GM12878 (cell line): ENCODE data around the gene IGF1R. TPM values are rescaled to one million over a fixed set of nuclear protein-coding genes. Genes with fewer than 3 reads are reported as not detected.

Source experiments
- ATAC-seq: fragments of 200-7000 bp; cut with Tn5 transposase; 3 replicates; pipeline ENCODE4 v1.9.1; 2020; ENCODE audit warnings: mild to moderate bottlenecking, moderate library complexity
- BruUV-seq: library from RNA; stranded (reverse); fragments of 400-500 nt; replicated peaks from 2 replicates; lab custom pipeline; 2021; lab: Mats Ljungman, UMichigan
- CTCF ChIA-PET: fragments of 300-600 bp; sonication (Branson Sonifier 250); formaldehyde crosslinking; extraction: SDS; loops from one replicate; lab custom pipeline; 2021; ENCODE audit warnings: inconsistent platforms; lab: Yijun Ruan, JAX
- POLR2A ChIA-PET: fragments of 350-600 bp; formaldehyde crosslinking; extraction: SDS; loops from one replicate; lab custom pipeline; 2021; ENCODE audit warnings: inconsistent platforms; lab: Charles Lee
- RAD21 ChIA-PET: fragments of 300-600 bp; sonication (Branson Sonifier 250); formaldehyde crosslinking; loops from one replicate; lab custom pipeline; 2023; ENCODE audit warnings: antibody characterized with exemption; ENCODE audit not compliant: unreplicated experiment; lab: Charles Lee
- SMC1A ChIA-PET: fragments of 300-600 bp; sonication (Branson Sonifier 250); formaldehyde crosslinking; loops from one replicate; lab custom pipeline; 2023; ENCODE audit not compliant: unreplicated experiment, uncharacterized antibody; lab: Charles Lee
- DNase-seq: peaks from one replicate; pipeline ENCODE4 v3.0.0-alpha.2; 2011; ENCODE audit warnings: low read depth, low spot score
- FAIRE-seq: peaks from 3 replicates; lab custom pipeline; 2011; peaks lifted over from hg19 to GRCh38; lab: Jason Lieb, UNC
- H2AFZ ChIP-seq: 2 replicates; pipeline ENCODE4 v1.6.0; 2011; ENCODE audit warnings: low read depth, low read length, control low read depth; ENCODE audit not compliant: control insufficient read depth
- H3K27ac ChIP-seq: 2 replicates; pipeline ENCODE4 v1.5.1; 2011; ENCODE audit warnings: control low read depth; ENCODE audit not compliant: control insufficient read depth, insufficient read depth
- H3K27me3 ChIP-seq, 2 experiments: replicated peaks in 1 of 2; 2 replicates each; pipeline versions ENCODE4 v1.6.0 to v1.6.1; 2011; ENCODE audit warnings: low read length in 1 of 2; ENCODE audit not compliant: control insufficient read depth in 2 of 2, insufficient read depth in 2 of 2
- H3K36me3 ChIP-seq, 2 experiments: 2 replicates each; pipeline ENCODE4 v1.5.1; 2011; ENCODE audit warnings: low read length in 1 of 2; ENCODE audit not compliant: control insufficient read depth in 2 of 2, insufficient read depth in 2 of 2
- H3K4me1 ChIP-seq: 2 replicates; pipeline ENCODE4 v1.6.1; 2011; ENCODE audit warnings: mild to moderate bottlenecking, low read length, moderate library complexity, mixed read lengths; ENCODE audit not compliant: control insufficient read depth, insufficient read depth
- H3K4me2 ChIP-seq: 2 replicates; pipeline ENCODE4 v1.6.0; 2011; ENCODE audit warnings: control low read depth; ENCODE audit not compliant: control insufficient read depth, insufficient read depth
- H3K4me3 ChIP-seq: fragments of 200-600 bp; sonication (generic); 2 replicates; pipeline ENCODE4 v1.5.1; 2016
- H3K79me2 ChIP-seq: 2 replicates; pipeline ENCODE4 v1.6.0; 2011; ENCODE audit warnings: low read length; ENCODE audit not compliant: control insufficient read depth, insufficient read depth
- H3K9ac ChIP-seq: 2 replicates; pipeline ENCODE4 v1.8.0; 2011; ENCODE audit warnings: low read length, control low read depth, mixed read lengths; ENCODE audit not compliant: control insufficient read depth, insufficient read depth
- H3K9me3 ChIP-seq: replicated peaks from 3 replicates; pipeline ENCODE4 v1.5.1; 2011; ENCODE audit warnings: mild to moderate bottlenecking, low read length; ENCODE audit not compliant: control insufficient read depth, insufficient read depth
- H4K20me1 ChIP-seq: 2 replicates; pipeline ENCODE4 v1.6.0; 2011; ENCODE audit not compliant: control insufficient read depth, insufficient read depth
- BCL11A ChIP-seq: IDR thresholded peaks from 2 replicates; pipeline ENCODE4 v1.6.1; 2011; ENCODE audit warnings: low read depth, low read length
- EP300 ChIP-seq, 2 experiments: fragments of 150-350 bp in 1 of 2; IDR thresholded peaks; 2 replicates each; pipeline ENCODE4 v1.6.1; 2011 to 2012; ENCODE audit warnings: low read depth in 2 of 2, low read length in 2 of 2, borderline replicate concordance in 1 of 2, improper control_type of control experiment in 1 of 2, inconsistent platforms in 1 of 2; ENCODE audit not compliant: control insufficient read depth in 1 of 2
- ETV6 ChIP-seq, 2 experiments: fragments of 450-650 bp in 1 of 2; IDR thresholded peaks in 1 of 2; conservative IDR thresholded peaks in 1 of 2; 2 replicates each; pipeline ENCODE4 v1.6.1; 2014; ENCODE audit warnings: antibody characterized with exemption in 1 of 2, borderline replicate concordance in 1 of 2, low read depth in 1 of 2, mild to moderate bottlenecking in 1 of 2, moderate library complexity in 1 of 2
- HDGF ChIP-seq: fragments of 450-650 bp; IDR thresholded peaks from 2 replicates; pipeline ENCODE4 v1.6.1; 2016; ENCODE audit warnings: antibody characterized with exemption
- KLF5 ChIP-seq: fragments of 450-650 bp; IDR thresholded peaks from 2 replicates; pipeline ENCODE4 v1.6.1; 2014; ENCODE audit warnings: mild to moderate bottlenecking; ENCODE audit not compliant: partially characterized antibody
- POLR2AphosphoS5 ChIP-seq: IDR thresholded peaks from 2 replicates; pipeline ENCODE4 v1.6.1; 2011; ENCODE audit warnings: mild to moderate bottlenecking, low read length, inconsistent platforms
- POU2F2 ChIP-seq: IDR thresholded peaks from 3 replicates; pipeline ENCODE4 v1.6.1; 2011; ENCODE audit warnings: low read depth, mild to moderate bottlenecking, low read length, borderline replicate concordance
- RFX5 ChIP-seq: IDR thresholded peaks from 2 replicates; pipeline ENCODE4 v1.6.1; 2011; ENCODE audit warnings: low read depth, low read length, improper control_type of control experiment
- SRF ChIP-seq, 2 experiments: IDR thresholded peaks; 2 replicates each; pipeline ENCODE4 v1.6.1; 2011; ENCODE audit warnings: low read depth in 2 of 2, low read length in 2 of 2, mild to moderate bottlenecking in 1 of 2, moderate library complexity in 1 of 2
- TBL1XR1 ChIP-seq: IDR thresholded peaks from 2 replicates; pipeline ENCODE4 v1.6.1; 2012; ENCODE audit warnings: low read depth, low read length, improper control_type of control experiment
- ZBED1 ChIP-seq: IDR thresholded peaks from 2 replicates; pipeline ENCODE4 v1.6.1; 2016; ENCODE audit warnings: borderline replicate concordance
- ZNF24 ChIP-seq: fragments of 450-650 bp; IDR thresholded peaks from 2 replicates; pipeline ENCODE4 v1.6.1; 2017; ENCODE audit warnings: antibody characterized with exemption, mild to moderate bottlenecking
- ZNF622 ChIP-seq: fragments of 450-650 bp; IDR thresholded peaks from 2 replicates; pipeline ENCODE4 v1.6.1; 2017; ENCODE audit warnings: mild to moderate bottlenecking, inconsistent platforms
- ZZZ3 ChIP-seq: IDR thresholded peaks from 2 replicates; pipeline ENCODE4 v1.6.1; 2011; ENCODE audit warnings: low read depth; ENCODE audit not compliant: control insufficient read depth, insufficient read length
- WGBS: methylation state at CpG from one replicate; pipeline ENCODE4 v1.1.6; 2016; ENCODE audit warnings: low lambda C conversion rate; ENCODE audit not compliant: insufficient replicate concordance, insufficient coverage; ENCODE audit errors: missing lambda C conversion rate; 5-methylcytosine and 5-hydroxymethylcytosine counted together
- in situ Hi-C: fragments of 300-500 bp; cut with MboI; formaldehyde crosslinking; loops from 9 replicates; pipeline ENCODE4 v1.14.3; 2018; ENCODE audit warnings: mixed read lengths
- intact Hi-C: fragments of 100-400 bp; cut with micrococcal nuclease; formaldehyde crosslinking; loops from one replicate; pipeline ENCODE4 v1.14.2; 2022; ENCODE audit not compliant: unreplicated experiment
- polyA plus RNA-seq, 11 experiments: library from polyadenylated mRNA; depleted of rRNA in 4 of 11; unstranded in 6 of 11; stranded (reverse) in 5 of 11; fragments of >200 nt; fragmentation: Nextera tagmentation in 4 of 11; fragmentation: Illumina TruSeq in 1 of 11; extraction: Ambion mirVana in 4 of 11; extraction: Trizol in 1 of 11; gene quantifications; 1 replicate in 1 of 11; 2 replicates in 10 of 11; pipeline versions ENCODE4 v1.2.1 to v1.2.3, GENCODE V29; 2011 to 2016; ENCODE audit warnings: inconsistent platforms in 2 of 11, missing spikeins in 2 of 11, low read depth in 1 of 11
- total RNA-seq, 4 experiments: library from RNA; depleted of rRNA in 3 of 4; stranded (reverse); fragments of >200 nt in 3 of 4; fragmentation: Illumina TruSeq in 1 of 4; extraction: Trizol in 1 of 4; gene quantifications; 2 replicates each; pipeline versions ENCODE4 v1.2.1 to v1.2.3, GENCODE V29; 2013 to 2021
- TF ChIP-seq, protein P1 (sequence below): fragments of 450-650 bp; IDR thresholded peaks from 2 replicates; pipeline ENCODE4 v1.6.1; 2017; ENCODE audit warnings: mild to moderate bottlenecking
- TF ChIP-seq, protein P2 (sequence below): fragments of 450-650 bp; IDR thresholded peaks from 2 replicates; pipeline ENCODE4 v1.6.1; 2016; ENCODE audit warnings: mild to moderate bottlenecking

Gene IGF1R
- total and polyA plus RNA-seq, 10 of the 15 experiments (the other 5 are each of a cell fraction or from before 2014, with no cell fraction given), result 0.03 to 2.7 (median 0.66) TPM

DNA sequence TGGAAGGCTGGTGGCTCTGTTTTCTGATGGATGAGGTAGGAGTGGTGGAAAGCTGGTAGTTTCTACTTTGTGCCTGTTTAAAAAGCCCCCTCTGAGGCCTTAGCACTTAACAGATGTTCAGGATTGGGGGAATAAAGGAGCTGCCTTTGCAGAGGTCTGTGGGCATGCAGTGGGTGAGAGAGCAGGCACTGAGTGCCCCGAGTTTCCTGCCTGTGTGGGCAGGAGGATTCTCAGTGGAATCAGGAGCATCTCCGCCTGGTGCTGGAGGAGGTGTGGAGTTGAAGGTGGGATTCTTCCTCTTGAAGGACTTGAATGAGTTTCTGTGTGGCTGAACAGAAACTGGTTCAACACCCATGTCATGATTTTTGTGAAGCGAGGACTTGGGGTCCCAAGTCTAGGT, 74.3 kb downstream of the IGF1R start:
- ATAC-seq, result no peak
- Histone ChIP-seq H3K27me3 (no peaks in the 10 kb centered on the region), H4K20me1 (no peaks in the 10 kb centered on the region), H3K9me3 (no peaks in the 10 kb centered on the region), H3K27ac (no peak overlapping the region), H3K79me2 (no peaks in the 10 kb centered on the region), H2AFZ (no peak overlapping the region), H3K9ac (no peak overlapping the region), H3K36me3 (no peaks in the 10 kb centered on the region), H3K4me1 (no peaks in the 10 kb centered on the region), H3K4me2 (no peak overlapping the region), H3K4me3 (no peak overlapping the region)
- 26% methylated on average over 3 of the region's 3 CpGs for WGBS
- ChIA-PET POLR2A (no interaction called here), SMC1A (no interaction called here), CTCF (interaction anchor here (0.7 kb wide), 1 partner anchor 181 kb away, joined by 3 read pairs; no protein-coding TSS in a partner anchor), RAD21 (no interaction called here)
- in situ Hi-C loops (no loop called here), intact Hi-C loops (no loop called here)
- FAIRE-seq, result no peak
- no TSS peak for BruUV-seq
- no peak for DNase-seq
- TF ChIP-seq ZBED1 (no peak), ZZZ3 (no peak), HDGF (no peak), POLR2AphosphoS5 (no peak), BCL11A (no peak), TBL1XR1 (no peak), RFX5 (no peak), ZNF622 (no peak), KLF5 (no peak), ETV6 (conservative IDR thresholded peaks at IDR 0.05 in 1 of 2, IDR thresholded peaks at IDR 0.05 in 1 of 2; ENCODE audit: borderline replicate concordance in 1 of 2, low read depth in 1 of 2) (no peak), ZNF24 (no peak), EP300 (IDR thresholded peaks at IDR 0.05; ENCODE audit: borderline replicate concordance in 1 of 2, control insufficient read depth in 1 of 2, low read depth in 2 of 2, low read length in 2 of 2) (no peak), SRF (IDR thresholded peaks at IDR 0.05; ENCODE audit: low read depth in 2 of 2, low read length in 2 of 2) (no peak), POU2F2 (no peak)
- TF ChIP-seq, protein P1, sequence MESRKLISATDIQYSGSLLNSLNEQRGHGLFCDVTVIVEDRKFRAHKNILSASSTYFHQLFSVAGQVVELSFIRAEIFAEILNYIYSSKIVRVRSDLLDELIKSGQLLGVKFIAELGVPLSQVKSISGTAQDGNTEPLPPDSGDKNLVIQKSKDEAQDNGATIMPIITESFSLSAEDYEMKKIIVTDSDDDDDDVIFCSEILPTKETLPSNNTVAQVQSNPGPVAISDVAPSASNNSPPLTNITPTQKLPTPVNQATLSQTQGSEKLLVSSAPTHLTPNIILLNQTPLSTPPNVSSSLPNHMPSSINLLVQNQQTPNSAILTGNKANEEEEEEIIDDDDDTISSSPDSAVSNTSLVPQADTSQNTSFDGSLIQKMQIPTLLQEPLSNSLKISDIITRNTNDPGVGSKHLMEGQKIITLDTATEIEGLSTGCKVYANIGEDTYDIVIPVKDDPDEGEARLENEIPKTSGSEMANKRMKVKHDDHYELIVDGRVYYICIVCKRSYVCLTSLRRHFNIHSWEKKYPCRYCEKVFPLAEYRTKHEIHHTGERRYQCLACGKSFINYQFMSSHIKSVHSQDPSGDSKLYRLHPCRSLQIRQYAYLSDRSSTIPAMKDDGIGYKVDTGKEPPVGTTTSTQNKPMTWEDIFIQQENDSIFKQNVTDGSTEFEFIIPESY, result no peak
- TF ChIP-seq, protein P2, sequence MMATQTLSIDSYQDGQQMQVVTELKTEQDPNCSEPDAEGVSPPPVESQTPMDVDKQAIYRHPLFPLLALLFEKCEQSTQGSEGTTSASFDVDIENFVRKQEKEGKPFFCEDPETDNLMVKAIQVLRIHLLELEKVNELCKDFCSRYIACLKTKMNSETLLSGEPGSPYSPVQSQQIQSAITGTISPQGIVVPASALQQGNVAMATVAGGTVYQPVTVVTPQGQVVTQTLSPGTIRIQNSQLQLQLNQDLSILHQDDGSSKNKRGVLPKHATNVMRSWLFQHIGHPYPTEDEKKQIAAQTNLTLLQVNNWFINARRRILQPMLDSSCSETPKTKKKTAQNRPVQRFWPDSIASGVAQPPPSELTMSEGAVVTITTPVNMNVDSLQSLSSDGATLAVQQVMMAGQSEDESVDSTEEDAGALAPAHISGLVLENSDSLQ, result no peak
